IgD-negative memory B cell (primary cell): Measurements from ENCODE around the gene ABHD2. TPM values are rescaled to one million over a fixed set of nuclear protein-coding genes. Genes with fewer than 3 reads are reported as not detected.

Source experiments
- H3K27ac Mint-ChIP-seq, 3 donors: one replicate each; pipeline ENCODE4 v1.8.0; 2020 to 2022; ENCODE audit warnings: mild to moderate bottlenecking in 3 of 3, mixed read lengths in 3 of 3, moderate library complexity in 1 of 3
- H3K27me3 Mint-ChIP-seq: one replicate; pipeline ENCODE4 v1.8.0; 2021; ENCODE audit warnings: mixed read lengths
- H3K36me3 Mint-ChIP-seq: one replicate; pipeline ENCODE4 v1.8.0; 2020; ENCODE audit warnings: mild to moderate bottlenecking, mixed read lengths
- H3K4me1 Mint-ChIP-seq, 3 donors: one replicate each; pipeline ENCODE4 v1.8.0; 2020 to 2022; ENCODE audit warnings: mixed read lengths in 3 of 3, mild to moderate bottlenecking in 1 of 3
- H3K4me3 Mint-ChIP-seq, 4 donors: one replicate each; pipeline ENCODE4 v1.8.0; 2020 to 2022; ENCODE audit warnings: mild to moderate bottlenecking in 4 of 4, mixed read lengths in 4 of 4, moderate library complexity in 3 of 4
- H3K9me3 Mint-ChIP-seq, 3 donors: one replicate each; pipeline ENCODE4 v1.8.0; 2020 to 2021; ENCODE audit warnings: mixed read lengths in 3 of 3, mild to moderate bottlenecking in 1 of 3
- polyA plus RNA-seq: library from polyadenylated mRNA; unstranded; fragments of 300-500 nt; fragmentation: Illumina TruSeq; gene quantifications from one replicate; pipeline ENCODE4 v1.2.3, GENCODE V29; 2021

Gene ABHD2
- polyA plus RNA-seq, 1 donor from 2014 or later, result 13.4 TPM

DNA sequence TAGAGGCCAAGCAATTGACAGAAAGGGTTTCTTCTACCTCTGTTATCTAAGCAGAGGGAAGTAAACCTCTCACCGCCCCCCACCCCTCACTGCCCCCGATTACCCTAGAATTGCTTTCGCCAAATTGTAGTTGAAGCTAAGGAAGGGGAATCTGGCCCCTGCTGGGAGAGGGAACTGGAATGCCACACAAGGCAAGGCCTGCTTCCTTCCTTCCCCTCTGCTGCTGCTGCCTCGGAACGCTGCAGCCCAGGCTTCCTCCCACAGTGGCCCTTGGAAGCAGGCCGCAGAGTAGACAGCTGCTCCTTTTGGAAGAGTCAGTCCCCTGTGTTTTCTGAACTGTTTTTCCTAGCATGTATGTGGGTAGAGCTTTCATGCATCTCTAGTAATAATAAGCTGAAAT lies 111.5 kb downstream of the ABHD2 start:
- no peak overlapping the region for H3K27ac Mint-ChIP-seq

DNA sequence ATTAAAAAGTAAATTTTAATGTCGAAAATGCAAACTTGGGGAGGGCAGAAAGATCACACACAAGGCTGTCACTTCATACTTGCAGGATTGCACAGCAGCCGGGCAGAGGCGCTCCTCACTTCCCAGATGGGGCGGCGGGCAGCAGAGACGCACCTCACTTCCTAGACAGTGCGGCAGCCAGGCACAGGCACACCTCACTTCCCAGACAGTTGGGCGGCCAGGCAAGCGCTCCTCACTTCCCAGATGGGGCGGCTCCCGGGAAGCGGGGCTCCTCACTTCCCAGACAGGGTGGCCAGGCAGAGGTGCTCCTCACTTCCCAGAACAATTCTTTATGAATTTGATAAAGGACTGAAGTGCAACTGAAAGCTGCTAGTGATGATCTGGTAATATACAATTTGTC lies 111.9 kb downstream of the ABHD2 start:
- Mint-ChIP-seq H3K27ac (peak overlapping the region in 1 of 3 donors; percentile 39), H3K9me3 (no peaks in the 10 kb centered on the region), H3K4me1 (no peaks in the 10 kb centered on the region), H3K27me3 (no peaks in the 10 kb centered on the region), H3K36me3 (peaks cover 11% of the 10 kb centered on the region), H3K4me3 (no peak overlapping the region)

More for the DNA sequence above, 111.5 kb downstream of the ABHD2 start:
- H3K36me3 Mint-ChIP-seq, result peaks cover 11% of the 10 kb centered on the region
- H3K4me3 Mint-ChIP-seq, result no peak overlapping the region
- H3K9me3 Mint-ChIP-seq, result no peaks in the 10 kb centered on the region
- no peaks in the 10 kb centered on the region for H3K27me3 Mint-ChIP-seq
- H3K4me1 Mint-ChIP-seq, result no peaks in the 10 kb centered on the region

DNA sequence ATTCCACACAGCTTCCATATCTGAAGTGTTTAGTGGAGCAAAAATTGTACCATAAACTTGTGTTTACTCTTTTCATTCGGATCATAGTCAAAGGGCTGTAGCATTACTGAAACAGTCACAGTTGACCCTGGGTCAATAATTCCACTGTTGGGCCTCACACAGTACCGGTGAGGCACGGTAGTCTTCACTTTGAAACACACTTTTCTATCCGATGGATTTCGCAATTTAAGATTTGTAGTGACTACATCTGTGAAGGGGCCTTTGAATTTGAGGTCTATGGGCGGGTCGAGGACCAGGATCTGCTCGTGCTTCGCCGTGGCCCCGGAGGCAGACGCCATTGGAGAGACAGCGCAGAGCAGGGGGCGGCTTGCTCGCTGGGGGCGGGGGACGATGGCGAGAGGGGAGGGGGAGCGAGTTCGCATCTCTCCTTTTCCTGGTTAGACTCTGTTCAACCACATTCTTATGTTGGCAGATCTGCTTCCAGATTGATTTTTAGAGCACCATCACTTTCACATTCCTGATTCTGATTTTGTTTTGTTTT lies 113.3 kb downstream of the ABHD2 start:
- H3K36me3 Mint-ChIP-seq, result peaks cover 11% of the 10 kb centered on the region
- no peak overlapping the region for H3K27ac Mint-ChIP-seq
- H3K4me1 Mint-ChIP-seq, result no peaks in the 10 kb centered on the region

DNA sequence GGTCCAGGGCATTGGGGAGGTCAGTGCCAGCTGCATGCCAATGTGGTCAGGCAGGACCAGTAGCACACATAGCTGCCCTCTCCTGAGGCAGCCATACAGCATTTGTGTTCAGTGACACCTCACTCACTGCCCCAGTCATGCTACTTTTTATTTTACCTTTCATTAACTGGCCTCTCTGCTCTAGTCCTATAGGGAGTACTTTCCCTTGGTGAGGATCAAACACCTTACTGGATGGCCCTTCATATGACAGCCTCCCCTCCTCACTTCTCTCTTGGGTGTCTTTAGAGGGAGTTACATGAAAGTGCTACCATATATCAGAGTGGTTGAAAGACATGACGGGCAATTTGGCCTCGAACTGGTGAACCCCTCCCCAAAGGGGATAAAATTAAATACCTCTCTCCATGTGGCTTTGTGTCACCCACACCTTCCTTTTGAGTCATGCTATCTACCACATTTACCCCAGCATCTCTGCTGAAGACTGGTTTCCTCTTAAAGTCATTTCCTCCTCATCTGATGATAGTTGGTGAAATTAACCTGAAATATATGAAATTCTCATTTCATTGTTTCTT lies 115.5 kb downstream of the ABHD2 start:
- H3K36me3 Mint-ChIP-seq, result peaks cover 9% of the 10 kb centered on the region
- H3K27ac Mint-ChIP-seq, result peak overlapping the region in 1 of 3 donors; percentile 50
- no peak overlapping the region for H3K4me3 Mint-ChIP-seq
- H3K4me1 Mint-ChIP-seq, result peaks cover 0 to 5% (median 0%) of the 10 kb centered on the region in 3 donors
- H3K9me3 Mint-ChIP-seq, result no peaks in the 10 kb centered on the region
- H3K27me3 Mint-ChIP-seq, result no peaks in the 10 kb centered on the region

More for the DNA sequence above, 113.3 kb downstream of the ABHD2 start:
- no peaks in the 10 kb centered on the region for H3K27me3 Mint-ChIP-seq
- no peak overlapping the region for H3K4me3 Mint-ChIP-seq
- H3K9me3 Mint-ChIP-seq, result no peaks in the 10 kb centered on the region

DNA sequence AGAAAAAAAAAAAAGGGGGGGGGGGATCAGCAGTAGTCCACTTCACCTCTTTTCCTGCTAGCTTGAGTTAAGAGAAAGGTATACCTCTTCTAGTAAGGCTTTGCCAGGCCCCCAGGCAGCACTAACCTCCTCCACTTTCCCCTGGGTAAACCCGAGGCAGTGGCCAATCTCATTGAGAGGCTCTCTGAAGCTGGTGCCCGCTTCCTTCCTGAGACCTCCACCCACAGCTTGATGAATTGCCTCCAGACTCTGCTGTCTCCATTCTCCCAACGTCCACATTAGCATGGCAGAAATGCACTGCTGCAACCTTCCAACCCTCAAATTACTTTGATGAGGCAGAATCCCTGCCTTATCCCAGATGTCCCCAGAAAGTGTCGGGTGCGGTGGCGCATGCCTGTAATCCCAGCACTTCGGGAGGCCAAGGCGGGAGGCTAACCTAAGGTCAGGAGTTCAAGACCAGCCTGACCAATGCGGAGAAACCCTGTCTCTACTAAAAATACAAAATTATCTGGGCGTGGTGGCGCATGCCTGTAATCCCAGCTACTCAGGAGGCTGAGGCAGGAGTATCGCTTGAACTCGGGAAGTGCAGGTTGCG lies 117.8 kb downstream of the ABHD2 start:
- peaks cover 6% of the 10 kb centered on the region for H3K36me3 Mint-ChIP-seq
- H3K4me3 Mint-ChIP-seq, result no peak overlapping the region
- no peaks in the 10 kb centered on the region for H3K9me3 Mint-ChIP-seq
- H3K27me3 Mint-ChIP-seq, result no peaks in the 10 kb centered on the region
- peaks cover 0 to 5% (median 0%) of the 10 kb centered on the region in 3 donors for H3K4me1 Mint-ChIP-seq
- H3K27ac Mint-ChIP-seq, result peak overlapping the region in 1 of 3 donors; percentile 49

DNA sequence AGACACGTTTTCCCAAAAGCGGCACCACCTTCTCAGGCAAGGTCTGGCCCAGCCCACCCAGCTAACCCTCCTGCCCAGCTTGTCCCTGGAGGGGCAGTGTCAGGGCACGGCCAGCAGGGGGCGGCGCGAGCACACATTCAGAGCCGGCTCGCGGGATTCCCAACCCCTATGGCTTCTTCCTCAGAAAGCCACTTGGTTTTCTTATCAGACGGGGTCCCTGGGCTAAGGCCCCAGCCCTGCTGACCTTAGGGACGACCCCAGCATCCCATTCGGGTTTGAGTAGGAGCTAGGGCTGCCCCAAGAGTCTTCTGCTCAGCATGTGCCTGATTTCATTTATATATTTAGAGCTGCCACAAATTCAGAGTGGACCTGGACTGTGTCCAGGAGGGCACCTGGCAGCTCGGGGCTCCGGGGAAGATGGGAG lies 118.7 kb downstream of the ABHD2 start:
- H3K9me3 Mint-ChIP-seq, result no peaks in the 10 kb centered on the region
- H3K4me3 Mint-ChIP-seq, result no peak overlapping the region
- H3K27me3 Mint-ChIP-seq, result no peaks in the 10 kb centered on the region
- H3K4me1 Mint-ChIP-seq, result peaks cover 0 to 5% (median 0%) of the 10 kb centered on the region in 3 donors
- H3K27ac Mint-ChIP-seq, result no peak overlapping the region
- H3K36me3 Mint-ChIP-seq, result peaks cover 4% of the 10 kb centered on the region

DNA sequence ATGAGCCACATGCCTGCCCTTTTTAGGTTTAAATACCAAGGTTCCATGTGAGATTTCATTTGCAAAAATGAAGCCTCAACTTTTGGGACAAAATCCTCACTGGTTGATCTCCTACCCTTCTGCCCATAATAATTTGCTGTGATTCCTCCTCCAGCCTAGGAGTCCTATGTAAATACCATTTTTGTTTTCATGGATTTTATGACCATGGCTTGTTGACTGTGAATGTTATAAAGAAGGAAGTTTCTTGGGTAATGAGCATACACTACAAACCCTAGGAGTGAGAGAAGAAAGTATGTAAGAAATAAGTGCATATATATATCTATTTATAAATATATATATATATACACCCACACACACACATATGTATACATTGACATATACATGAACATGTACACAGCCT lies 120.0 kb downstream of the ABHD2 start:
- peaks cover 4% of the 10 kb centered on the region for H3K36me3 Mint-ChIP-seq
- no peak overlapping the region for H3K4me3 Mint-ChIP-seq
- no peaks in the 10 kb centered on the region for H3K9me3 Mint-ChIP-seq
- no peak overlapping the region for H3K27ac Mint-ChIP-seq
- peaks cover 0 to 5% (median 0%) of the 10 kb centered on the region in 3 donors for H3K4me1 Mint-ChIP-seq
- H3K27me3 Mint-ChIP-seq, result no peaks in the 10 kb centered on the region

DNA sequence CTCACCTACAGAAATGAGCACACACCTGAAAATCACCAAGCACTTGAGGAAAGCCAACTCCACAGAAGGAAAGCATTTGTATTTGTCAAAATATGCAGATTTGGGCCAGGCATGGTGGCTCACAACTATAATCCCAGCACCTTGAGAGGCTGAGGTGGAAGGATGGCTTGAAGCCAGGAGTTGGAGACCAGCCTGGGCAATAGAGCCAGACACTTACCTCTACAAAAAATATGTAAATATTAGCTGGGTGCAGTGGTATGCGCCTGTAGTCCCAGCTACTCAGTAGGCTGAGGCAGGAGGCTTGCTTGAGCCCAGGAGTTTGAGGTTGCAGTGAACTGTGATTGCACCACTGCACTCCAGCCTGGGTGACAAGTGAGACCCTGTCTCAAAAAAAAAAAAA lies 120.8 kb downstream of the ABHD2 start:
- Mint-ChIP-seq H3K27me3 (no peaks in the 10 kb centered on the region), H3K27ac (no peak overlapping the region), H3K4me3 (no peak overlapping the region), H3K9me3 (no peaks in the 10 kb centered on the region), H3K4me1 (peaks cover 0 to 5% (median 0%) of the 10 kb centered on the region in 3 donors), H3K36me3 (peaks cover 2% of the 10 kb centered on the region)

DNA sequence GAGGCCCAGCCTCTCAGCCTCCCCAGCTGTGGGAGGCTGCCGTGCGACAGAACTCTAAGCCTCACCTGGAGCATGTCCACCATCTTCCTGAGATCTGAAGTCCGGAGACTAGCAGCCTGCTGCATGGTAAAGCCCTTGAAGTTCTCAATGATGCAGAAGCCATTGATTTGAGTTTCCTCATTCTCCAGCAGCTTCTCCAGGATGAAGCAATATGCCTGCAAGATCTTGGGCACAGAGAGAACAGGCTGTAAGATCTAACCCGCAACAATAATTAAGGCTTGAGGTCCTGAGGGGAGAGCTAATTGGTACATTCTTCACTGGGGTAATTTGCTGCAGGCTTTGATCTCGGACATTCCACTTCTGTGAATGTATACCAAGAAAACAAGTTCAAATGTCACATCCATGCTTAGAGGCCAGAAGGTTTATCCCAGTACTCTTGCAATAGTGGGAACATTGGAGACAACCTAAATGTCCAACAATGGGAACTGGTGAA lies 123.5 kb downstream of the ABHD2 start:
- Mint-ChIP-seq H3K4me3 (no peak overlapping the region), H3K27me3 (peaks cover 2% of the 10 kb centered on the region)

DNA sequence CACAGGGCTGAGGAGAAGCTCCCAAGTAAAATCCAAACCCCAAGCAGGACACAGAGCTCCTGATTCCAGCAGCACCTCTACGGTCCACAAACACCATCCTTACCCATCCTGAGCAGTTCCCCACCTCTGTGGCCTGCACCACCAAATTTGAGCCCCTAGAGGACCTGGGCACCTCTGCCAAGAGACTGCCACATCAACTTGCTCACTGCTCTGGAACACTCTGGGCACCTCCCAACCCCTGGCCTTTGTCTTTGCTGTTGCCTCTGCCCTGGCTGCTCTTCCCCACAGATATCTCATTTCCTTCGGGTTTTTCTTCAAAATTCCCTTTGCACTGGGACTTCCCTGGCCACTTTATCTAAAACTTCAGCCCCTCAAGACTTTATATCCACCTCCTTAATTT lies 127.4 kb downstream of the ABHD2 start:
- Mint-ChIP-seq H3K4me1 (no peaks in the 10 kb centered on the region), H3K27me3 (peaks cover 7% of the 10 kb centered on the region), H3K4me3 (no peak overlapping the region), H3K9me3 (no peaks in the 10 kb centered on the region), H3K27ac (no peak overlapping the region), H3K36me3 (no peaks in the 10 kb centered on the region)

More for the DNA sequence above, 123.5 kb downstream of the ABHD2 start:
- Mint-ChIP-seq H3K36me3 (peaks cover 2% of the 10 kb centered on the region), H3K27ac (no peak overlapping the region), H3K9me3 (no peaks in the 10 kb centered on the region), H3K4me1 (peaks cover 0 to 4% (median 0%) of the 10 kb centered on the region in 3 donors)

DNA sequence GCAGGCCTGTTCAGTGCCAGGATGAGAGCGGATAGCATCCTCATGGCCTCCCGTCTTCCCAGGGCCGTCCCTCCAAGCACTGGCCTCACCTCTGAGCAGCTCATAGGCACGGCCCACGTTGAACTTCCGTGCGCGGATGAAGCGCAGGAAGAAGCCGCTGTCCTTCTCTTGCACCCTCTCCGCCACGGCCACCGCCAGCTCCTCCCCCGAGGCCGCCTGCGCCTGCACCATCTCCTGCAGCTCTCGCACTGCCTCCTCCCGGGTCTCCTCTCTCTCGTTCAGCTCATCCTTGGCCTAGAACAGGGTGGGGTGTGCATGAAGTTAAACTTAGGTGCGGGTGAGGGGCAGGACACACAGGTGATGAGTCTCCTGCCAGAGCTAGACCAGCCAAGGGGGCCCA lies 128.8 kb downstream of the ABHD2 start:
- Mint-ChIP-seq H3K36me3 (no peaks in the 10 kb centered on the region), H3K9me3 (no peaks in the 10 kb centered on the region), H3K4me3 (no peak overlapping the region), H3K27me3 (peaks cover 11% of the 10 kb centered on the region), H3K27ac (no peak overlapping the region), H3K4me1 (no peaks in the 10 kb centered on the region)

DNA sequence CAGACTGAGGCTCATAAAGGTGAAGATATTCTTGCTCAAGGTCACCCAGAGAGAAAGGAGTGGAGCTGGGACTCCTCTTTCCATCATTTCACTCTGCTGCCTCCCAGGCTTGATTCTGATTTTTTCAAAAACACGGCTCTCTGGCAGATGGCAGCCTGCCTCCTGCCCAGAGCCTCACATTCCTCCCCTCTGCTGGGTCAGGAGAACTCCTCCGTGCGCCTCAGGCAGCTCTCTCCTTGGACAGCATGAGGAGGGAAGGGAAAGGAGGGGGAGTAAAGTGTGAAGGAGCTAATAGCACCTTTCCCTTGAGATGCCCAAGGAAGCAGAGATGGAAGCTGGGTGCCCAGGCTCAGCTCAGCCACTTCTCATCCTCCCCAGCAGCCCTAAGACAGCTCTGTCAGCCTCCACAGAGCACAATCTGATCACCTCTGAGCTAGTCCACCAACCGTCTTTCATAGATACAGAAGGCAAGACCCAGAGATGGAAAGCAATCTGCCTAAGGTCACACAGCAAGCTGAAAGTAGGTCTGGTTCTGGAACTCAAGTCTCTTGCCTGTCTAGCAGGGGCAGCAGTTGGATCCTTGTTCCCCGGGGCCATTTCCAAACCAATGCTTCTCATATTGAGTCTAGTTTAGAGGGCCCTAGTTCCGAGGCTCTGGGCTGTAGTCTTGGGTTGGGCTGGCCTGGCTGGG lies 129.6 kb downstream of the ABHD2 start:
- Mint-ChIP-seq H3K9me3 (no peaks in the 10 kb centered on the region), H3K36me3 (no peaks in the 10 kb centered on the region), H3K4me1 (no peaks in the 10 kb centered on the region), H3K27ac (no peak overlapping the region), H3K27me3 (peaks cover 11% of the 10 kb centered on the region), H3K4me3 (no peak overlapping the region)

DNA sequence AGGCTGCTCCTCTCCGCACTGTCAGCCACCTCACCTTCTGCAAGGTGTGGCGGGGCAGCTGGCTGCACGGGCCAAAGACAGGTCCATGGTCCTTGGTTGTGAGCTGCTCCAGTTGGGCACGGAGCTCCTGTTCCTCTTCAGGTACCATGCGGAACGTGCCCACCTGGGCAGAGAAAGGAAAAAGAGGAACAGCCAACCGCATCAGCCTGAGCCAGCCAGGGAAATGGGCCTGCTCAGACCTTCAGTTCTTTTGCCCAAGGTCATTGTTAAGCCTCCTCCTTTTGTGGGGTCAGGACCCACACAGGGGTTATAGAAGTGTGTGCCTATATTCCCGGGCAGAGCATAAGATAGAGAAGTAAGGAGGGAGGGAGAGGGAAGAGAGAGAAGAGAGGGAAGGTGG lies 130.3 kb downstream of the ABHD2 start:
- no peak overlapping the region for H3K27ac Mint-ChIP-seq
- peaks cover 11% of the 10 kb centered on the region for H3K27me3 Mint-ChIP-seq
- H3K4me1 Mint-ChIP-seq, result no peaks in the 10 kb centered on the region
- H3K36me3 Mint-ChIP-seq, result no peaks in the 10 kb centered on the region
- no peaks in the 10 kb centered on the region for H3K9me3 Mint-ChIP-seq
- H3K4me3 Mint-ChIP-seq, result no peak overlapping the region

DNA sequence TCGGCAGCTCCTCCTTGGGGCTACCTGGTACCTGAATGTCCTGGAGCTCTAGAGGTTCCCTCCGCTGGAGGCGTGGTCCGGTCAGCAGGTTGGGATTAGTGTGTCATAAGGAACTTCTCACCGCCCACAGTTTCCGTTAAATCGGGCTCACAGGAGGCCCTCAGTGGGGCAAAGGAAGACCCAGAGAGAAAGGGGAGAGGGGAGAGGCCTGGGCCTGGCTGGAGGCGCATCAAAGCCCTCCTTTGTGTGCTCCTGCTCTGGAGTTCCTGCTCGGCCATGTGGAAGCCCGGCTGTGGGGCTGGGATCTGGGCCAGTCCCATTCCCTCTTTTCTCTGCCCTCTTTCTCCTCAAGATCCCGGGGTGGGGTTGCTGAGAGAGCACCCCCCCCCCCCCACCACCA lies 133.3 kb downstream of the ABHD2 start, which contains the start of gene RLBP1:
TSS of gene RLBP1 (minus strand) at position 37 of the 400 bp plus-strand sequence. CDS start 2,604 bp downstream, outside the sequence.
- H3K9me3 Mint-ChIP-seq, result no peaks in the 10 kb centered on the region
- H3K27me3 Mint-ChIP-seq, result peaks cover 9% of the 10 kb centered on the region
- no peak within 1 kb of the TSS for H3K27ac Mint-ChIP-seq
- H3K36me3 Mint-ChIP-seq, result no peaks in the 10 kb centered on the region
- H3K4me3 Mint-ChIP-seq, result no peak within 1 kb of the TSS
- H3K4me1 Mint-ChIP-seq, result no peaks in the 10 kb centered on the region

DNA sequence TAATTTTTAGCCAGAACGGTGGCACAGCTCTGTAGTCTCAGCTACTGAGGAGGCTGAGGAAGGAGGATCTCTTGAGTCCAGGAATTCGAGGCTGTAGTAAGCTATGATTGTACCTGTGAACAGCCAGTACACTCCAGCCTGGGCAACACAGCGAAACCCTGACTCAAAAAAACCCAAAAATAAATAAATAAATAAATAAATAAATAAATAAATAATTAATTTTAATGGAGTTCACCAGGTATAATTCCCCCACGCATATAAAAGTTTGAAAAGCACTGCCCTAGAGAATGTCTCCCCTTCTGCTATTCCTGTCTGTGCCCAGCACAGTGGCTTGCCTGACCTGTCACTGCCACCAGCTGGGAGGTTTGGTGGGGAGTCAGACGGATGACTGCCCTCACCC lies 137.3 kb downstream of the ABHD2 start:
- H3K4me1 Mint-ChIP-seq, result no peaks in the 10 kb centered on the region
- H3K9me3 Mint-ChIP-seq, result no peaks in the 10 kb centered on the region
- peaks cover 8% of the 10 kb centered on the region for H3K27me3 Mint-ChIP-seq
- peak overlapping the region in 1 of 3 donors; percentile 71 for H3K27ac Mint-ChIP-seq
- no peaks in the 10 kb centered on the region for H3K36me3 Mint-ChIP-seq
- H3K4me3 Mint-ChIP-seq, result no peak overlapping the region
